Measurements from ENCODE around the gene LRFN4.

The LRFN4 gene

GRCh38 chr11:66894141-66894540 is 37.3 kb downstream of the LRFN4 start:
- DNase-seq: no peak

GRCh38 chr11:66901964-66902390 is 45.1 kb downstream of the LRFN4 start:
- DNase-seq: no peak

- no peak for DNase-seq
Measured at GRCh38 chr11:66902486-66903177, 45.8 kb downstream of the LRFN4 start.

GRCh38 chr11:66904055-66904454 is 47.2 kb downstream of the LRFN4 start:
- DNase-seq: no peak

- no peak for DNase-seq
Measured at GRCh38 chr11:66904561-66904960, 47.7 kb downstream of the LRFN4 start.

- DNase-seq: no peak
Measured at GRCh38 chr11:66904981-66905521, 48.2 kb downstream of the LRFN4 start.

- no peak for DNase-seq
Measured at GRCh38 chr11:66905631-66906030, 48.8 kb downstream of the LRFN4 start.

- DNase-seq: no peak
Measured at GRCh38 chr11:66906061-66906733, 49.3 kb downstream of the LRFN4 start.

GRCh38 chr11:66907751-66908630 is 51.1 kb downstream of the LRFN4 start:
- DNase-seq: no peak

- DNase-seq: no peak
Measured at GRCh38 chr11:66909181-66909580, 52.3 kb downstream of the LRFN4 start.

GRCh38 chr11:66910016-66910415 is 53.2 kb downstream of the LRFN4 start:
- DNase-seq: no peak
